Loucy (cell line): Measurements from ENCODE around the gene DAP.

Experiments used
- H2AFZ ChIP-seq: fragments of 200-600 bp; sonication (generic); 2 replicates; pipeline ENCODE4 v1.6.0; 2016; ENCODE audit warnings: antibody characterized with exemption, mild to moderate bottlenecking, low read length, moderate library complexity
- H3F3A ChIP-seq: fragments of 200-600 bp; 2 replicates; pipeline ENCODE4 v1.6.0; 2016; ENCODE audit warnings: antibody characterized with exemption, low read depth, mild to moderate bottlenecking
- H3K27me3 ChIP-seq: fragments of 200-600 bp; sonication (generic); 2 replicates; pipeline ENCODE4 v1.6.1; 2014; ENCODE audit warnings: low read length, mild to moderate bottlenecking; ENCODE audit not compliant: insufficient read depth, poor library complexity, severe bottlenecking
- H3K36me3 ChIP-seq: fragments of 200-600 bp; sonication (generic); 2 replicates; pipeline ENCODE4 v1.6.1; 2016; ENCODE audit warnings: low read length; ENCODE audit not compliant: insufficient read depth
- H3K4me1 ChIP-seq: fragments of 200-600 bp; sonication (generic); 2 replicates; pipeline ENCODE4 v1.5.1; 2014; ENCODE audit warnings: low read length, mild to moderate bottlenecking; ENCODE audit not compliant: insufficient read depth, poor library complexity, severe bottlenecking
- H3K4me2 ChIP-seq: fragments of 200-600 bp; sonication (generic); 2 replicates; pipeline ENCODE4 v1.6.0; 2014; ENCODE audit warnings: antibody characterized with exemption, low read length, low read depth, mild to moderate bottlenecking; ENCODE audit not compliant: poor library complexity, severe bottlenecking
- H3K4me3 ChIP-seq: fragments of 200-600 bp; sonication (generic); 2 replicates; pipeline ENCODE4 v1.5.1; 2014; ENCODE audit warnings: low read length, mild to moderate bottlenecking, mixed read lengths; ENCODE audit not compliant: poor library complexity, severe bottlenecking
- H3K79me2 ChIP-seq: fragments of 200-600 bp; sonication (generic); 2 replicates; pipeline ENCODE4 v1.6.1; 2014; ENCODE audit warnings: low read length; ENCODE audit not compliant: insufficient read depth
- H3K9ac ChIP-seq: fragments of 200-600 bp; sonication (generic); 2 replicates; pipeline ENCODE4 v1.6.0; 2014; ENCODE audit warnings: mild to moderate bottlenecking, low read depth, low read length, moderate library complexity; ENCODE audit not compliant: poor library complexity, severe bottlenecking
- H3K9me2 ChIP-seq: fragments of 200-600 bp; sonication (generic); replicated peaks from 2 replicates; pipeline ENCODE4 v1.6.1; 2016; ENCODE audit warnings: low read depth, low read length, mixed read lengths
- H3K9me3 ChIP-seq: fragments of 200-600 bp; sonication (generic); 2 replicates; pipeline ENCODE4 v1.6.1; 2014; ENCODE audit warnings: mild to moderate bottlenecking, antibody characterized with exemption, low read length, low read depth; ENCODE audit not compliant: insufficient read depth
- H4K20me1 ChIP-seq: fragments of 200-600 bp; sonication (generic); 2 replicates; pipeline ENCODE4 v1.6.0; 2014; ENCODE audit warnings: antibody characterized with exemption, low read length, mild to moderate bottlenecking; ENCODE audit not compliant: insufficient read depth, poor library complexity, severe bottlenecking
- EZH2phosphoT487 ChIP-seq: fragments of 200-600 bp; IDR thresholded peaks from 2 replicates; pipeline ENCODE4 v1.6.1; 2018; ENCODE audit warnings: antibody characterized with exemption, mild to moderate bottlenecking, moderate library complexity, borderline replicate concordance
- TF ChIP-seq, protein P1 (sequence below): fragments of 200-600 bp; sonication (generic); conservative IDR thresholded peaks from 2 replicates; pipeline ENCODE4 v1.5.1; 2014; ENCODE audit warnings: mild to moderate bottlenecking, antibody characterized with exemption, low read length

Gene DAP

DNA sequence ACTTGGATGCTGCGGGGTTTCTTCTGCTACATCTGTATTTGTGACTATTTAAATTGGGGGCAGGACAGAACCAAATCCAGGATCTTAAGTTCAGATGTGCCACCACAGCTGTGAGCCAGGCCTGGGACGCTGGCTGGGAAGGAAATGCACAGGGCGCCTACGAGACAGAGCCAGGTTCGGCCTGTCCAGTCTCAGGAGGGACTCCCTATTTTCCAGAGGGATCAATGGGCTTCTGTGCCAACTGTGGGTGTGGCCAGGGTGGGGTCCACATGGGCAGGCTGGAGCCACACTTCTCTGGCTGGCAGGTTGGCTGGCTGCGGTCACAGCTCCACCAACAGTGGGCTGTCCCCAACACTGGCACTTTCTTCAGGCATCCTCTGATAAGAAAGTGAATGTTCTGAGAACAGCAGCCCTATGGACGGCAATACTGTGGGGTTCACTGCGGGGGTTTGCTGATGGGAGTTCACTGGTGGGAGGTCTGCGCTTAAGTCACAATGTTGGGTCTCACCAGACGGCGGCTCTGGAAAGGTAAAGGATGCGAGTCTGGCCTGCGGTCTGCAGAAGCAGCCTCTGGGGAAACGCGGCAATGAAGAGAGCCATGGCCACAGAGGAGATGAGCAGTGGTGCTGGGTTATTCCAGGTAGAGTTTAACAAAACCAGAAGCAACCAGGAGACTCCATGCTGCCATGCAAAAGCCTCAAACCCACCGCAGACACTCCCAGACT is 78.1 kb downstream of the DAP start:
- H3K9me2 ChIP-seq: no peaks in the 10 kb centered on the region

DNA sequence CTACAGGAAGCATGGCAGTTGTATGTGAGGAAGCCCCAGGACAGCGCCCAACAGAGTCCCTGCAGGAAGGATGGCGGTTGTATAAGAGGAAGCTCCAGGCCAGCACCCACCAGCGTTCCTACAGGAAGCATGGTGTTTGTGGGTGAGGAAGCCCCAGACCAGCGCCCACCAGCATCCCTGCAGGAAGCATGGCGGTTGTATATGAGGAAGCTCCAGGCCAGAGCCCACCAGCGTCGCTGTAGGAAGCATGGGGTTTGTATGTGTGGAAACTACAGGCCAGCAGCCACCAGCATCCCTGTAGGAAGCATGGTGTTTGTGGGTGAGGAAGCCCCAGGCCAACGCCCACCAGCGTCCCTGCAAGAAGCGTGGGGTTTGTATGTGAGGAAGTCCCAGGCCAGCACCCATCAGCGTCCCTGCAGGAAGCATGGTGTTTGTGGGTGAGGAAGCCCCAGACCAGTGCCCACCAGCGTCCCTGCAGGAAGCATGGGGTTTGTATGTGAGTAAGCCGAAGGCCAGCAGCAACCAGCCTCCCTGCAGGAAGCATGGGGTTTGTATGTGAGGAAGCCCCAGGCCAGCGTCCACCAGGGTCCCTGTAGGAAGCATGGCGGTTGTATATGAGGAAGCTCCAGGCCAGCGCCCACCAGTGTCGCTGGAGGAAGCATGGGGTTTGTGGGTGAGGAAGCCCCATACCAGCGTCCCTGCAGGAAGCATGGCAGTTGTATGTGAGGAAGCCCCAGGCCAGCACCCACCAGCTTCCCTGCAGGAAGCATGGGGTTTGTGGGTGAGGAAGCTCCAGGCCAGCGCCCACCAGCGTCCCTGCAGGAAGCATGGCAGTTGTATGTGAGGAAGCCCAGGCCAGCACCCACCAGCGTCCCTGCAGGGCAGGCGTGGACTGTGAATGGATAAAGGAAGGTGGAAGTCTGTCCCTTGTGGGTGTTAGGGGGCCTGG is 79.0 kb downstream of the DAP start:
- H4K20me1 ChIP-seq: no peaks in the 10 kb centered on the region
- no peaks in the 10 kb centered on the region for H3K27me3 ChIP-seq
- H3K4me3 ChIP-seq: no peak overlapping the region
- H3K9ac ChIP-seq: no peak overlapping the region
- H3K36me3 ChIP-seq: peaks cover 58% of the 10 kb centered on the region; the same call in 1 of the 2 replicates
- H3K4me2 ChIP-seq: no peak overlapping the region
- TF ChIP-seq, protein P1, sequence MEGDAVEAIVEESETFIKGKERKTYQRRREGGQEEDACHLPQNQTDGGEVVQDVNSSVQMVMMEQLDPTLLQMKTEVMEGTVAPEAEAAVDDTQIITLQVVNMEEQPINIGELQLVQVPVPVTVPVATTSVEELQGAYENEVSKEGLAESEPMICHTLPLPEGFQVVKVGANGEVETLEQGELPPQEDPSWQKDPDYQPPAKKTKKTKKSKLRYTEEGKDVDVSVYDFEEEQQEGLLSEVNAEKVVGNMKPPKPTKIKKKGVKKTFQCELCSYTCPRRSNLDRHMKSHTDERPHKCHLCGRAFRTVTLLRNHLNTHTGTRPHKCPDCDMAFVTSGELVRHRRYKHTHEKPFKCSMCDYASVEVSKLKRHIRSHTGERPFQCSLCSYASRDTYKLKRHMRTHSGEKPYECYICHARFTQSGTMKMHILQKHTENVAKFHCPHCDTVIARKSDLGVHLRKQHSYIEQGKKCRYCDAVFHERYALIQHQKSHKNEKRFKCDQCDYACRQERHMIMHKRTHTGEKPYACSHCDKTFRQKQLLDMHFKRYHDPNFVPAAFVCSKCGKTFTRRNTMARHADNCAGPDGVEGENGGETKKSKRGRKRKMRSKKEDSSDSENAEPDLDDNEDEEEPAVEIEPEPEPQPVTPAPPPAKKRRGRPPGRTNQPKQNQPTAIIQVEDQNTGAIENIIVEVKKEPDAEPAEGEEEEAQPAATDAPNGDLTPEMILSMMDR: no peak
- TF ChIP-seq EZH2phosphoT487: no peak
- no peaks in the 10 kb centered on the region for H3F3A ChIP-seq
- H2AFZ ChIP-seq: no peak overlapping the region
- H3K79me2 ChIP-seq: no peaks in the 10 kb centered on the region
- no peaks in the 10 kb centered on the region for H3K9me3 ChIP-seq
- H3K4me1 ChIP-seq: no peaks in the 10 kb centered on the region
- no peaks in the 10 kb centered on the region for H3K9me2 ChIP-seq

More for the DNA sequence above, 78.1 kb downstream of the DAP start:
- Histone ChIP-seq H3K9ac (no peak overlapping the region), H3K9me3 (no peaks in the 10 kb centered on the region), H3K4me3 (no peak overlapping the region), H4K20me1 (no peaks in the 10 kb centered on the region), H3K36me3 (peaks cover 48% of the 10 kb centered on the region; the same call in 1 of the 2 replicates), H3K4me2 (no peak overlapping the region), H3K79me2 (no peaks in the 10 kb centered on the region), H3K4me1 (no peaks in the 10 kb centered on the region), H3K27me3 (no peaks in the 10 kb centered on the region), H2AFZ (no peak overlapping the region), H3F3A (no peaks in the 10 kb centered on the region)
- TF ChIP-seq, protein P1: no peak
- TF ChIP-seq EZH2phosphoT487: no peak

DNA sequence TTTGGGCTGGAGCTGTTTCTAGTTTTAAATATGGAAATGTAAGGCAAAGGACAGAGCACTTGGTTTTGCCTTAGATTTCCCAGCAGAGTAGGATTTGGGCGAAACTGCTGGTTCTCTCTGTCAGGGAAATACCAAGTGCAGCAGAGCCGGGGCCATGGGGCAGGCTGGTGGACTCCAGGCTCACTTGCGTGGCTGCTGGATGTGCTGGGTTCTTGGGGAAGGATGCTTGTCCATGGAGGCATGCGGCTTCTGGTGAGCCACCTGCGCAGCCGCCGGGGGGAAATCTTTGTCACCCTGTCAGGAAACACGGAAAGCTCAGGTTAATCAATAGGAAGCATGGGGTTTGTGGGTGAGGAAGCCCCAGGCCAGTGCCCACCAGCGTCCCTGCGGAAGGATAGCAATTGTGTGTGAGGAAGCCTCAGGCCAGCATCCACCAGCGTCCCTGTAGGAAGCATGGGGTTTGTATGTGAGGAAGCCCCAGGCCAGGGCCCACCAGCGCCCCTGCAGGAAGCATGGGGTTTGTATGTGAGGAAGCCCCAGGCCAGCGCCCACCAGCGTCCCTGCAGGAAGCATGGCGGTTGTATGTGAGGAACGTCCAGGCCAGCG is 80.1 kb downstream of the DAP start:
- Histone ChIP-seq H3K36me3 (peaks cover 58% of the 10 kb centered on the region; the same call in 1 of the 2 replicates), H3K9me2 (no peaks in the 10 kb centered on the region), H3K4me2 (no peak overlapping the region), H3F3A (no peaks in the 10 kb centered on the region), H2AFZ (no peak overlapping the region), H4K20me1 (no peaks in the 10 kb centered on the region), H3K79me2 (no peaks in the 10 kb centered on the region), H3K4me1 (no peaks in the 10 kb centered on the region), H3K9ac (no peak overlapping the region), H3K9me3 (no peaks in the 10 kb centered on the region), H3K27me3 (no peaks in the 10 kb centered on the region), H3K4me3 (no peak overlapping the region)
- TF ChIP-seq EZH2phosphoT487: no peak
- TF ChIP-seq, protein P1: no peak
